Measurements from ENCODE around the gene SHLD2. TPM values are rescaled to one million over a fixed set of nuclear protein-coding genes. Genes with fewer than 3 reads are reported as not detected.
"Not testable (repeated sequence)": the region's sequence is repeated elsewhere in the genome, so short reads cannot be mapped to it uniquely, and the experiment has no call there.

SHLD2 gene
- polyA plus RNA-seq, 1 donor = 52.6 TPM

GRCh38 chr10:87142230-87143108, 47.5 kb downstream of the SHLD2 start:
- not testable (repeated sequence) for DNase-seq

- DNase-seq = not testable (repeated sequence)
These were observed 48.1 kb downstream of the SHLD2 start for GRCh38 chr10:87143109-87143418.

DNA sequence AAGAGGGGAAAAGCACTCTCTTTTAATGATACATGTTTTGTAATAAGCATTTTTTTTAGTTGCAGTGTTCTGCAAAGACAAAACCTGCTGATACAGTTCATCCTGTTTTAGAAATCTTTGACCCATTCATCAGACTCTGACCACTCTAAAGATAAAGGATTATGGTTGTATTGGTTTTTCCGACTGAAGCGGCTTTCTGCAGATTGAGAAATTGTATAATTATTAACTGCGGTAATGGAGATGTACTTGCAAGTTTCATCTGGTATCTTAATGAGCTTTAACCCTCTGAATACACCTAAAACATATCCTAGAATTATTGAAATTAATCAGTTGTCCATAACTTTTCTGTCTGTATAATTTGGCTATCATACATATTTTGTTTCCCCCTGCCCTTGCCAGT, 50.6 kb downstream of the SHLD2 start:
- not testable (repeated sequence) for DNase-seq

DNA sequence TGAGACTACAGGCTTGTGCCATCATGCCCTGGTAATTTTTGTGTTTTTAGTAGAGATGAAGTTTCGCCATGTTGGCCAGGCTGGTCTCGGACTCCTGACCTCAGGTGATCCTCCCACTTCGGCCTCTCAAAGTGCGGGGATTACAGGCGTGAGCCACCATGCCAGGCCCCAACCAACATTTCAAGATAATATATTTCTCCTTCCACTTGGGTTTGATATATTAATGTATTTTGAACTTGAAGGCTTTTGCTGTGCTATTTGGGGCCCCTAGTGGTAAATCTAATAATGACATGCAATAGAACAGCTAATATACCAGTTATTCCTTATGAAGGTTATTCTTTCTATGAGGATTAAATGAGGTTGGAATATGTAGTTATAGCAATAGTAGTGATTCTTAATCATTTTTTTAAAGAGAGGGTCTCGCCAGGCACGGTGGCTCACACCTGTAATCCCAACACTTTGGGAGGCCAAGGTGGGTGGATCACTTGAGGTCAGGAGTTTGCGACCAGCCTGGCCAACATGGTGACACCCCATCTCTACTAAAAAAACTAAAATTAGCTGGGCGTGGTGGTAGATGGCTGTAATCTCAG, 54.1 kb downstream of the SHLD2 start:
- DNase-seq = not testable (repeated sequence)

DNA sequence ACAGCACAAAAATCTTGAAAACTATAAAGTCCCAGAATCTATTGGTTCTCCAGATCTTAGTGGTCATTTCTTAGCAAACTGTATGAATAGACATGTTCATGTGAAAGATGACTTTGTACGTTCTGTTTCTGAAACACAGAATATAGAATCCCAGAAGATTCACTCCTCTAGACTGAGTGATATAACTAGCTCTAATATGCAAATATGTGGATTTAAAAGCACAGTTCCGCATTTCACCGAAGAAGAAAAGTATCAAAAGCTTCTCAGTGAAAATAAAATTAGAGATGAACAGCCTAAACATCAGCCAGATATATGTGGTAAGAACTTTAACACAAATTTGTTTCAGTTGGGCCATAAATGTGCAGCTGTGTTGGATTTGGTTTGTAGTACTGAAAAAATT, 56.5 kb downstream of the SHLD2 start:
- not testable (repeated sequence) for DNase-seq

DNA sequence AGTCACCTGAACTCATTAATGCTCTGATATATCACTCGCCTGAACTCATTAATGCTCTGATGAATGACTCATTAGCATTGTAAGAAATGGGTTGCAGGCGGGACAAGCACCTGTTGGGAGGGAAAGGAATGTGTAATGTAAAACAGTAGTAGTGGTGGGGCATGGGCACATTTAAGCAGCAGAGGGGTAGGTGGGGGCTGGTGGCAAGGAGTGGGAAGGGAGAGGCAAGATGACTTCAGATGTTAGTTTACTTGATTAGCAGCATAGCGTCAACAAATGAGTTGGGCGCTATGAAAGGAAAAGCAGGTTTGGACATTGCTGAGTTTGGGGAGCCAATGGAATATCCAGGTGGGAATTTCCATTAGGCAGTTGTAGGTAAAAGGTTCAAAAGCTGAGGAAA, 61.8 kb downstream of the SHLD2 start:
- not testable (repeated sequence) for DNase-seq

DNA sequence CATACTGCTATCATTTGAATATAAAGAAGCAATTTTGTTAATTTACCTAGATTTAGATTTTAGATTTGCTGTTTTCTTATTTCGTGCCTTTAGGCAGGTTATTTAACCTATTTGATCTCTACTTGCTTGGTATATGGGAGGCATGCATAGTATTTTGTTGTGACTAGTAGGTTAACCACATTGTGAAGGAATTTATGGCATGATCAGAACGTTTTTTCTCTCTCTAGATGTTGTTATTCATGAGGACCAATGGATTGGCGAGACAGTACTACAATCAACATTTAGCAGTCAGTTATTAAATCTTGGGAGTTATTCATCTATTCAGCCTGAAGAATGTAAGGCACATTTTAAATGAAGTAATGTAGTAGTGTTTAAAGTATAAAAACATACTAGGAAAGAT, 62.8 kb downstream of the SHLD2 start:
- DNase-seq = not testable (repeated sequence)

DNA sequence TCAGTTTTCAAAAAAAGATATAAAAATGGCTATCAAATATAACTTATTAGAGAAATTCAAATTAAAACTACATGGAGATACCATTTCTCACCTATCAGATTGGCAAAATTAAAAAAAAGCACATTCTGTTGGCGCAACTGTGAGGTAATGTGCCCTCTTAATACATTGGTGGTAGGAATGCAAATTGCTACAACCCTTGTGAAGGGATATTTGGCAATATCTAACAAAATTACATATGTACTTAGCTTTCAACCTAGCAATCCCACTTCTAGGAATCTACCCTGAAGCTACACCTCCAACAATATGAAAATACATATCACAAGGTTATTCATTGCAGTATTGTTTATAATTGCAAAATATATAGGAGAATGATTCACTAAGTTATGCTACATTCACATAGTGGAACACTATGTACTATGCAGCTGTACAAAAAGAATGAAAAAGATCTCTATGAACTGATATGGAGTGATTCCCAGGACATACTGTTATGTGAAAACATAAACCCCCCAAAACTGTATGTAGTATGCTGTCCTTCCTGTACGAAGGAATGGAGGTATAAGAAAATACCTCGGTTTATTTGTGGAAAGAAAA, 67.8 kb downstream of the SHLD2 start:
- DNase-seq = not testable (repeated sequence)

- DNase-seq = not testable (repeated sequence)
These were observed 68.4 kb downstream of the SHLD2 start for GRCh38 chr10:87163414-87163813.

GRCh38 chr10:87169857-87170256, 74.9 kb downstream of the SHLD2 start:
- not testable (repeated sequence) for DNase-seq

GRCh38 chr10:87170705-87171104, 75.7 kb downstream of the SHLD2 start:
- DNase-seq = not testable (repeated sequence)

GRCh38 chr10:87171670-87172069, 76.7 kb downstream of the SHLD2 start:
- not testable (repeated sequence) for DNase-seq

GRCh38 chr10:87172178-87172577, 77.2 kb downstream of the SHLD2 start:
- DNase-seq = not testable (repeated sequence)

- not testable (repeated sequence) for DNase-seq
These were observed 82.6 kb downstream of the SHLD2 start for GRCh38 chr10:87177587-87177986.

DNA sequence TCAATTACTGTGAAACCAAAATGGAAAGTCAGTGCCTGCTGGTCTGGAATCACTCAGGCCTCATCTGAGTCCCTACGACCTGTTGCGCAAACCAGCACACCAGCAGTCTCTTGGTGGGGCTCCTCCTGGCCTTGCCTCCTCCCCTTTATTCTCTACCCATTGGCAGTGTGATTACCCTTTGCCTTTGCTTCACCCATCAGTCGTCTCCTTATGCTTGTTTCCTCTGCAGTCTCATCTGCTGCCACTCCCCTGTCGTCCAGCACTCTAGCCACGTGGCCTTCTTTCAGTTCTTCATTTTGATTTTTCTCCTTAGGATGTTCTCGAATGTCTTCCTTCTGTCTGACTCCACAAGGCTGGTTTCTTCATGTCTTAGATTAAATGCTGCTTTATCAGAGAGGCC, 89.4 kb downstream of the SHLD2 start:
- DNase-seq = not testable (repeated sequence)

DNA sequence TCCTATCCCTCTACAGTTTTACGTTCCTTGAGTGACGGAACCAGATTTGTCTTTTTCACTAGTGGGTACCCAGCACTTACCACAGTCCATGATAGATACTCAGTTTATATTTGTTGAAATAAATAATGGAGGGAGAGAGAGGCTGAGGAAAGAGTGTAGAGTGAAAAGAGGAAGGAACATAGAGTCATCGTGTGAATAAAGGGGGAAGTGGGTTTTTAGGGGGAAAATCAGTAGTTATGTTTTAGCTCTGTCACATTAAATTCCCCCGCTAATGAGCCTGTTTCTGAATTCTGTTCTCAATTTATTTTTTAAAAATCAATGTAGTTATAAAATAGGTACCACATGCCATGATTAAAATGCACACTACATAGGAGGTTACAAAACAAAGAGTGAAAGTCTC, 91.0 kb downstream of the SHLD2 start:
- not testable (repeated sequence) for DNase-seq

GRCh38 chr10:87187573-87187972, 92.6 kb downstream of the SHLD2 start:
- not testable (repeated sequence) for DNase-seq

DNA sequence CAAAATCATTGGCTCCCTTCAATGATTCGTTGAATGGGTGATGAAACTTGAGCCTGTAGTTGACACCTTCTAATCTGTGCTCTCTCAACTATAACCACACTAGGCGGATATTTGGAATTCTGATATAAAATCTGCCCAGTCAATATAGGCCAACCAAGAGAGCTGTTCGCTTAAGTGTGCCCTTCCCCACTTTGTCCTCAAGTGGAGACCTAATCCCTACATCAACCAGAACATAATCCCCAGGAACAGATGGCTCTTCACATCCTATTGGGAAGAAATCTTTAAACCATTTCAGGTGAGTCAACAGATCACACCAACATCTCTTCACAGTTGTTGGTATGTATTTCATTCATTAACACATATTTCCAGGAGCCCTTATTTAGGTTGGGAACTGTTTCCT, 96.8 kb downstream of the SHLD2 start:
- DNase-seq = not testable (repeated sequence)

DNA sequence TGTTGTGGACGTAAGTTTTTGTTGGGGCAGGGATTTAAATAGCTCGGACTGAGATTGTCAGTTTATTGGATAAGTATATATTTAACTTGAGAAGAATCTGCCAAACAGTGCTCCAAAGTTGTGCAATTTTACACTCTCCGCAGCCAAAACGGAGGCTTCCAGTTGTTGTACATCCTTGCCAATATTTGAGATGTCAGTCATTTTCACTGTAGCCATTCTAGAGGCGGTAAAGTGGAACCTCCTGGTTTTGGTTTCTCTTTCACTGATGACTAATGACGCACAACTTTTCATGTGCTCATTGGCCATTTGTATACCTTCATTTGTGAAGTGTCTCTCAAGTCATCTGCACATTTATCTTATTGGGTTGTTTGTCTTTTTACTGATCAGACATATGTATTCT, 105.9 kb downstream of the SHLD2 start:
- DNase-seq = not testable (repeated sequence)

GRCh38 chr10:87204801-87205200, 109.8 kb downstream of the SHLD2 start:
- not testable (repeated sequence) for DNase-seq

DNA sequence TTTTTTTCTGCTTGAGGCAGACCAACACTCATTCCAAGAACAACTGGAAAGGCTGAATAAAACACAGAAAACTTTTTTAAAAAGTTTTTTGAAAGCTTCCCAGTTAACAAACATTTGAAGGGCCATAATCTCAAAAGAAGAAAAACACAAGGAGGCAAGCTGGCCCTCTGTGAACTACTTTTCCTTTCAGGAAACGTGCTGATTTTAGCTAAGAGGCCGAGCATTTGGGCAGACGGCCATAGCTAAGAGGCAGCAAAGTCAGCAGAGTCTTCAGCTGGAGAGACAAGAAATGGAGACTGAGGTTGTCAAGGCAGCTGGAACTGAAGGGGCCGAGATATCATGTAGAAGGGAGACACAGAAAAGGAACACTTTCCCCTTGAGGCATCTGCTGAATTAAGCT, 111.9 kb downstream of the SHLD2 start:
- DNase-seq = not testable (repeated sequence)

DNA sequence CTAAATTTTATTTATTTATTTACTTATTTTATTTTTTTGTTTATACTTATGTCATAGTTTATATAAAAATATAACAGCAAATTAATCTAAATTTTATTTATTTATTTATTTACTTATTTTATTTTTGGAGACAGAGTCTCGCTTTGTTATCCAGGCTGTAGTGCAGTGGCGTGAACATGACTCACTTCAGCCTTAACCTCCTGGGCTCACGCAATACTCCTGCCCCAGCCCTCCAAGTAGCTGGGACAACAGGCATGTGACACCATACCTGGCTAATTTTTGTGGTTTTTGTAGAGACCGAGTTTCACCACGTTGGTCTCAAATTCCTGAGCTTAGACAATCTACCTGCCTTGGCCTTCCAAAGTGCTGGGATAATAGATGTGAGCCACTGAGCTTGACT, 115.3 kb downstream of the SHLD2 start:
- DNase-seq = not testable (repeated sequence)

- DNase-seq = not testable (repeated sequence)
These were observed 116.8 kb downstream of the SHLD2 start for GRCh38 chr10:87211848-87212247.
